IMR-90 (cell line): Measurements from ENCODE around the gene ACBD3. TPM values are rescaled to one million over a fixed set of nuclear protein-coding genes. Genes with fewer than 3 reads are reported as not detected.
A peak's percentile ranks its signal among the peaks of the same experiment; 100 is the strongest.

Experiments
- ATAC-seq: fragments of 200-7000 bp; cut with Tn5 transposase; 2 replicates; pipeline ENCODE4 v1.9.1; 2020; ENCODE audit warnings: low read depth, mild to moderate bottlenecking, moderate library complexity
- Bru-seq: library from RNA; stranded (reverse); fragments of 400-500 nt; gene quantifications from one replicate; lab custom pipeline; 2021; lab: Mats Ljungman, UMichigan
- BruChase-seq, 2 experiments: library from RNA; stranded (reverse); fragments of 400-500 nt; gene quantifications; one replicate each; lab custom pipeline; 2021; lab: Mats Ljungman, UMichigan
- BruUV-seq: library from RNA; stranded (reverse); fragments of 400-500 nt; replicated peaks from 2 replicates; lab custom pipeline; 2021; lab: Mats Ljungman, UMichigan
- CTCF ChIA-PET: fragments of 300-600 bp; formaldehyde crosslinking; extraction: SDS; loops from one replicate; lab custom pipeline; 2021; ENCODE audit warnings: antibody characterized with exemption; lab: Yijun Ruan, JAX
- POLR2A ChIA-PET: fragments of 300-600 bp; sonication (Branson Sonifier 250); formaldehyde crosslinking; loops from one replicate; lab custom pipeline; 2022; ENCODE audit warnings: antibody characterized with exemption; ENCODE audit not compliant: unreplicated experiment; lab: Charles Lee
- DNase-seq: peaks from one replicate; pipeline ENCODE4 v3.0.0; 2013
- H2AFZ ChIP-seq: replicated peaks from 2 replicates; pipeline ENCODE3; 2013; ENCODE audit warnings: low read length, mild to moderate bottlenecking; ENCODE audit not compliant: poor library complexity
- H2AK5ac ChIP-seq: 2 replicates; pipeline ENCODE4 v1.6.1; 2013; ENCODE audit warnings: low read depth, low read length, inconsistent platforms
- H2AK9ac ChIP-seq: replicated peaks from 2 replicates; pipeline ENCODE3; 2013; ENCODE audit warnings: mild to moderate bottlenecking, low read depth, low read length, moderate library complexity; ENCODE audit not compliant: poor library complexity
- H2BK120ac ChIP-seq: 2 replicates; pipeline ENCODE4 v1.6.1; 2013; ENCODE audit warnings: low read depth, low read length, inconsistent platforms
- H2BK15ac ChIP-seq: 3 replicates; pipeline ENCODE4 v1.6.1; 2013; ENCODE audit warnings: low read depth, low read length, inconsistent platforms
- H2BK20ac ChIP-seq: 2 replicates; pipeline ENCODE4 v1.6.1; 2013; ENCODE audit warnings: low read depth, mild to moderate bottlenecking, inconsistent platforms, low read length, moderate library complexity
- H2BK5ac ChIP-seq: 2 replicates; pipeline ENCODE4 v1.6.1; 2013; ENCODE audit warnings: mild to moderate bottlenecking, low read depth, low read length, inconsistent platforms; ENCODE audit not compliant: poor library complexity, severe bottlenecking
- H3K14ac ChIP-seq: replicated peaks from 2 replicates; pipeline ENCODE4 v1.6.1; 2013; ENCODE audit warnings: low read depth, low read length, inconsistent platforms
- H3K18ac ChIP-seq: 2 replicates; pipeline ENCODE4 v1.6.1; 2013; ENCODE audit warnings: low read depth, low read length, control low read depth
- H3K23ac ChIP-seq: 2 replicates; pipeline ENCODE4 v1.6.1; 2013; ENCODE audit warnings: low read depth, low read length, inconsistent platforms
- H3K27ac ChIP-seq: 2 replicates; pipeline ENCODE4 v1.5.1; 2013; ENCODE audit warnings: mild to moderate bottlenecking, control low read depth, low read length; ENCODE audit not compliant: insufficient read depth
- H3K27me3 ChIP-seq: 2 replicates; pipeline ENCODE4 v1.6.1; 2013; ENCODE audit warnings: low read length; ENCODE audit not compliant: control insufficient read depth, insufficient read depth
- H3K36me3 ChIP-seq: 2 replicates; pipeline ENCODE4 v1.6.1; 2013; ENCODE audit warnings: low read length, mixed read lengths; ENCODE audit not compliant: control insufficient read depth, insufficient read depth
- H3K4ac ChIP-seq: 2 replicates; pipeline ENCODE4 v1.6.1; 2013; ENCODE audit warnings: low read depth, low read length, inconsistent platforms
- H3K4me1 ChIP-seq: 2 replicates; pipeline ENCODE4 v1.6.1; 2013; ENCODE audit warnings: low read length, mixed read lengths; ENCODE audit not compliant: control insufficient read depth, insufficient read depth
- H3K4me2 ChIP-seq: 2 replicates; pipeline ENCODE4 v1.6.1; 2013; ENCODE audit warnings: low read depth, mild to moderate bottlenecking, control low read depth, low read length, moderate library complexity
- H3K4me3 ChIP-seq: 2 replicates; pipeline ENCODE4 v1.5.1; 2013; ENCODE audit warnings: low read depth, mild to moderate bottlenecking, control low read depth, low read length, moderate library complexity; ENCODE audit not compliant: insufficient read depth
- H3K56ac ChIP-seq: 2 replicates; pipeline ENCODE4 v1.6.1; 2013; ENCODE audit warnings: low read length, inconsistent platforms; ENCODE audit not compliant: insufficient read depth; ENCODE audit errors: extremely low read depth
- H3K79me1 ChIP-seq, 2 experiments: 2 replicates each; pipeline ENCODE4 v1.6.1; 2013; ENCODE audit warnings: low read length in 2 of 2, inconsistent platforms in 1 of 2, low read depth in 1 of 2
- H3K9ac ChIP-seq: 2 replicates; pipeline ENCODE4 v1.6.1; 2013; ENCODE audit warnings: low read depth, low read length, control low read depth
- H3K9me1 ChIP-seq: 2 replicates; pipeline ENCODE4 v1.6.1; 2013; ENCODE audit warnings: low read length, inconsistent platforms; ENCODE audit not compliant: insufficient read depth
- H3K9me3 ChIP-seq: 2 replicates; pipeline ENCODE4 v1.6.1; 2013; ENCODE audit warnings: low read length; ENCODE audit not compliant: control insufficient read depth, insufficient read depth
- H4K20me1 ChIP-seq: 2 replicates; pipeline ENCODE4 v1.6.1; 2013; ENCODE audit warnings: low read length, inconsistent platforms; ENCODE audit not compliant: insufficient read depth
- H4K5ac ChIP-seq: 2 replicates; pipeline ENCODE4 v1.6.1; 2013; ENCODE audit warnings: mild to moderate bottlenecking, low read depth, low read length, control low read depth
- H4K8ac ChIP-seq, 2 experiments: 2 replicates each; pipeline ENCODE4 v1.6.1; 2013; ENCODE audit warnings: low read depth in 2 of 2, low read length in 2 of 2, control low read depth in 1 of 2, inconsistent platforms in 1 of 2
- H4K91ac ChIP-seq: 2 replicates; pipeline ENCODE4 v1.6.1; 2013; ENCODE audit warnings: low read depth, low read length, inconsistent platforms; ENCODE audit not compliant: insufficient read depth
- MAZ ChIP-seq: IDR thresholded peaks from 2 replicates; pipeline ENCODE4 v1.6.1; 2012; ENCODE audit warnings: low read depth, mild to moderate bottlenecking, low read length, improper control_type of control experiment, moderate library complexity, borderline replicate concordance
- MXI1 ChIP-seq: IDR thresholded peaks from 2 replicates; pipeline ENCODE4 v1.6.1; 2012; ENCODE audit warnings: low read depth, mild to moderate bottlenecking, low read length, moderate library complexity, borderline replicate concordance
- POLR2A ChIP-seq: IDR thresholded peaks from 2 replicates; pipeline ENCODE4 v1.6.1; 2012; ENCODE audit warnings: mild to moderate bottlenecking, low read depth, low read length
- RAD21 ChIP-seq: IDR thresholded peaks from 2 replicates; pipeline ENCODE4 v1.6.1; 2012; ENCODE audit warnings: low read length, improper control_type of control experiment
- WGBS, 2 experiments: methylation state at CpG; one replicate each; pipeline versions ENCODE4 v1.1.5 to v1.1.7; 2013; ENCODE audit warnings: missing lambda C conversion rate in 2 of 2; ENCODE audit not compliant: insufficient read length in 1 of 2; ENCODE audit errors: extremely low coverage in 2 of 2; 5-methylcytosine and 5-hydroxymethylcytosine counted together
- dilution Hi-C: fragments of 300-500 bp; cut with HindIII; formaldehyde crosslinking; loops from one replicate; pipeline ENCODE4 v1.14.3; 2018; ENCODE audit warnings: low sequenced_read_pairs; ENCODE audit not compliant: unreplicated experiment
- in situ Hi-C: fragments of 300-500 bp; cut with MboI; formaldehyde crosslinking; loops from 3 replicates; pipeline ENCODE4 v1.14.3; 2019; ENCODE audit warnings: low sequenced_read_pairs, inconsistent platforms, mixed read lengths
- intact Hi-C: fragments of 100-400 bp; cut with micrococcal nuclease; formaldehyde crosslinking; loops from 2 replicates; pipeline ENCODE4 v1.10.0; 2022
- long read RNA-seq: library from polyadenylated mRNA; unstranded; transcript quantifications from one replicate; pipeline ENCODE4 v2.0.0, GENCODE V29; 2021; ENCODE audit not compliant: unreplicated experiment
- polyA plus RNA-seq, 3 experiments: library from polyadenylated mRNA; depleted of rRNA; stranded (reverse); fragments of >200 nt; gene quantifications; 2 replicates each; pipeline ENCODE4 v1.2.3, GENCODE V29; 2012; ENCODE audit warnings: low replicate concordance in 1 of 3
- total RNA-seq: library from RNA; depleted of rRNA; stranded (reverse); fragments of >200 nt; gene quantifications from 2 replicates; pipeline ENCODE4 v1.2.3, GENCODE V29; 2012; rRNA removed
- TF ChIP-seq, protein P1 (sequence below): conservative IDR thresholded peaks from 2 replicates; pipeline ENCODE4 v1.5.1; 2012; ENCODE audit warnings: mild to moderate bottlenecking, low read depth, low read length, improper control_type of control experiment

The ACBD3 gene
- total RNA-seq, result 59.7 and 95.3 TPM in 2 replicates
- polyA plus RNA-seq (2012; rRNA removed), result 27.3 and 30.3 TPM in 2 replicates
- 5.3 and 8.3 TPM in 2 replicates for polyA plus RNA-seq (2012; cell fraction: cytosol; rRNA removed)
- 4.7 and 17.6 TPM in 2 replicates for polyA plus RNA-seq (2012; cell fraction: nucleus; rRNA removed; ENCODE audit: low replicate concordance)
- percentile 96 among the genes with signal in this experiment for Bru-seq, nascent RNA
- BruChase-seq, experiment 1, labeled RNA remaining after a 6-hour chase, result percentile 94 among the genes with signal in this experiment
- BruChase-seq, experiment 2, labeled RNA remaining after a 2-hour chase, result percentile 95 among the genes with signal in this experiment
- long read RNA-seq, transcript ACBD3-201 (8 exons, 3,573 nt), result major isoform, 86 of 122 reads
- long read RNA-seq, partial matches to known transcripts, result 19 of 122 reads
- long read RNA-seq, other reads (novel, unspliced or antisense), result 17 of 122 reads

DNA sequence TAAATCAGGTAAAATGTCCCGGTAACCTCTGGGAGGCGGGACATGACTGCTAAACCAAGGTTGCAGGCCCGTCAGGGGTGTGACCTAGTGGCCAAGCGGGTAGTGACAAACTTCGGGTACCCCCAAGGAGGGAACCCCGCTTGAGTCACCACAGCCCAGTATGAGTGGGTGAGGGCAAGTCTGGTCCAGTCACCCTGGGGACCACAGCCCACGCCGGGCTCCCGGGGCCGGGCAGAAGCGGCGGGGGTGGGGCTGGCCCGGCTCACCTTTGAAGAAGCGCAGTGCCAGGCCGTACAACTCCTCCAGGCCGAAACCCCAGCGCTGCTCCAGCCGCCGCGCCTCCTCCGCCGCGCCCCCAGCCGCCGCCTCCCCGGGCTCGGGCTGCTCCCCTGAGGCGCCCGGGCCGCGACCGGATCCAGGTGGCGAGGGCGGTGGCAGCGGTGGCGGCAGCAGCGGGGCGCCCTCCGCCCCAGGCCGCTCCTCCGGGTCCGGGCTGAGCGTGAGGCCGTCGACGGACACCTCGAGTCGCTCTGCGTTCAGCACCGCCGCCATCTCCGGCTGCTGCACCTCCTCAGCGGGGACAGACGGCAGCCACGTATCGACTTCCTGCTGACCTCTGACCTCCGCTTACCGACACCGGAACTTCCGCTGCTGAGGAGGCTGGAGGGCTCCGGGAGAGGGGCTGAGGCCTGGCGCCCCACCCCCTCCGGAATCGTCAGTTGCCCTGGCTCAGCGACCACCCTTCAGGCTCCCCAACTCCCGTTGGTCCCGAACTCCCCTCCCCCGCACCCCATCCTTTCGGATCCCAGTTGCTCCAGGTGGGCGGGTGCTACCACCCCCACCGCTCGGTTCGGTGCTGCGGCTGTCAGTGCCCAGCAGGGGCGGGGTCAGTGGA, at the start of gene ACBD3:
ACBD3 (minus strand) TSS at position 618 of the 895 bp plus-strand sequence; CDS start at position 552, 66 bp downstream.
- peak within 1 kb of the TSS; percentile 100 for H3K4me2 ChIP-seq
- no TSS peak for BruUV-seq
- peak within 1 kb of the TSS; percentile 95 for H3K23ac ChIP-seq
- H4K5ac ChIP-seq, result peak within 1 kb of the TSS; percentile 98
- peak; percentile 97 for ATAC-seq
- 1% methylated on average over 31 of the region's 75 CpGs; no CpG with 5 or more reads in 1 of the 2 experiments for WGBS, 2 experiments
- dilution Hi-C loops (no loop called here), intact Hi-C loops (loop anchor here (1.0 kb wide), 1 partner anchor 123 kb away; the partner anchor contains the start of gene LIN9), in situ Hi-C loops (no loop called here)
- peak; percentile 86 for DNase-seq
- H4K20me1 ChIP-seq, result peaks cover 42% of the 10 kb centered on the region
- H2BK5ac ChIP-seq, result peak within 1 kb of the TSS; percentile 93
- H3K27me3 ChIP-seq, result no peaks in the 10 kb centered on the region
- CTCF ChIA-PET, result interaction anchor here (0.5 to 0.6 kb wide), 2 partner anchors 107 to 153 kb away, joined by 4 to 6 read pairs; no protein-coding TSS in a partner anchor
- peaks cover 8% of the 10 kb centered on the region; the same call in 1 of the 2 replicates for H3K9me1 ChIP-seq
- H3K4me3 ChIP-seq, result peak within 1 kb of the TSS; percentile 99
- H3K9ac ChIP-seq, result peak within 1 kb of the TSS; percentile 89
- H2BK20ac ChIP-seq, result no peak within 1 kb of the TSS
- peak within 1 kb of the TSS; percentile 78 for H2BK120ac ChIP-seq
- peak within 1 kb of the TSS; percentile 93 for H4K91ac ChIP-seq
- TF ChIP-seq RAD21 (no peak), MXI1 (0 out of 2 replicates have a peak, but pooled peaks have one; percentile 4), MAZ (peak; percentile 46; the same call in 1 of the 2 replicates), POLR2A (peak; percentile 95)
- TF ChIP-seq, protein P1, sequence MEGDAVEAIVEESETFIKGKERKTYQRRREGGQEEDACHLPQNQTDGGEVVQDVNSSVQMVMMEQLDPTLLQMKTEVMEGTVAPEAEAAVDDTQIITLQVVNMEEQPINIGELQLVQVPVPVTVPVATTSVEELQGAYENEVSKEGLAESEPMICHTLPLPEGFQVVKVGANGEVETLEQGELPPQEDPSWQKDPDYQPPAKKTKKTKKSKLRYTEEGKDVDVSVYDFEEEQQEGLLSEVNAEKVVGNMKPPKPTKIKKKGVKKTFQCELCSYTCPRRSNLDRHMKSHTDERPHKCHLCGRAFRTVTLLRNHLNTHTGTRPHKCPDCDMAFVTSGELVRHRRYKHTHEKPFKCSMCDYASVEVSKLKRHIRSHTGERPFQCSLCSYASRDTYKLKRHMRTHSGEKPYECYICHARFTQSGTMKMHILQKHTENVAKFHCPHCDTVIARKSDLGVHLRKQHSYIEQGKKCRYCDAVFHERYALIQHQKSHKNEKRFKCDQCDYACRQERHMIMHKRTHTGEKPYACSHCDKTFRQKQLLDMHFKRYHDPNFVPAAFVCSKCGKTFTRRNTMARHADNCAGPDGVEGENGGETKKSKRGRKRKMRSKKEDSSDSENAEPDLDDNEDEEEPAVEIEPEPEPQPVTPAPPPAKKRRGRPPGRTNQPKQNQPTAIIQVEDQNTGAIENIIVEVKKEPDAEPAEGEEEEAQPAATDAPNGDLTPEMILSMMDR, result no peak
- peak within 1 kb of the TSS; percentile 82 for H3K18ac ChIP-seq
- peak within 1 kb of the TSS; percentile 95 for H3K4ac ChIP-seq
- H2AFZ ChIP-seq, result peak within 1 kb of the TSS; percentile 96
- peak within 1 kb of the TSS; percentile 73; the same call in 1 of the 3 replicates for H2BK15ac ChIP-seq
- H3K4me1 ChIP-seq, result peaks cover 6% of the 10 kb centered on the region; the same call in 1 of the 2 replicates
- H2AK9ac ChIP-seq, result peak within 1 kb of the TSS; percentile 100
- peak within 1 kb of the TSS; percentile 94 for H3K14ac ChIP-seq
- POLR2A ChIA-PET, result no interaction called here
- peak within 1 kb of the TSS; percentile 74 for H2AK5ac ChIP-seq
- H3K27ac ChIP-seq, result peak within 1 kb of the TSS; percentile 97
- peak within 1 kb of the TSS; percentile 63 for H3K56ac ChIP-seq
- H3K79me1 ChIP-seq, result peaks cover 3 to 20% of the 10 kb centered on the region in 2 experiments; a peak in 2 of 4 replicates
- no peaks in the 10 kb centered on the region for H3K9me3 ChIP-seq
- peaks cover 7% of the 10 kb centered on the region; the same call in 1 of the 2 replicates for H3K36me3 ChIP-seq
- H4K8ac ChIP-seq, result peak within 1 kb of the TSS; percentile 98
